Measurements from ENCODE around the gene ZBTB7B. TPM values are rescaled to one million over a fixed set of nuclear protein-coding genes. Genes with fewer than 3 reads are reported as not detected.
"Not testable (repeated sequence)": the region's sequence is repeated elsewhere in the genome, so short reads cannot be mapped to it uniquely, and the experiment has no call there.

The ZBTB7B gene
- polyA plus RNA-seq, 2 donors: 71.7 to 95.8 TPM

GRCh38 chr1:154982897-154983648 lies 19.5 kb upstream of the ZBTB7B start, which contains the start of gene FLAD1:
FLAD1 (plus strand) TSS chr1:154983344; CDS start chr1:154983695, 351 bp downstream.
- peaks cover 5 to 7% of the 10 kb centered on the region in 2 donors for H3K36me3 ChIP-seq (ENCODE audit: control insufficient read depth in 2 of 2, insufficient read depth in 2 of 2, low read length in 1 of 2)
- no peaks in the 10 kb centered on the region for H3K4me1 ChIP-seq (ENCODE audit: control insufficient read depth in 2 of 2, insufficient read depth in 2 of 2, low read length in 1 of 2)
- H3K4me3 ChIP-seq (ENCODE audit: low read depth in 1 of 2, low read length in 2 of 2): peak within 1 kb of the TSS; percentile 64 to 91
- 1% methylated on average over 26 of the region's 26 CpGs for WGBS, 2 donors
- no peaks in the 10 kb centered on the region for H3K9me3 ChIP-seq (ENCODE audit: control insufficient read depth in 2 of 2, insufficient read depth in 1 of 2, low read depth in 1 of 2, low read length in 1 of 2)
- peak within 1 kb of the TSS; percentile 80 to 90 for H3K27ac ChIP-seq (ENCODE audit: low read depth in 2 of 2, low read length in 1 of 2)
- H3K27me3 ChIP-seq (ENCODE audit: control insufficient read depth in 1 of 2, insufficient read depth in 2 of 2, low read length in 2 of 2): no peaks in the 10 kb centered on the region

GRCh38 chr1:154983776-154984466 lies 18.7 kb upstream of the ZBTB7B start:
- no peaks in the 10 kb centered on the region for H3K9me3 ChIP-seq (ENCODE audit: control insufficient read depth in 2 of 2, insufficient read depth in 1 of 2, low read depth in 1 of 2, low read length in 1 of 2)
- WGBS, 2 donors: 9 to 10% methylated on average over 17 of the region's 17 CpGs
- peak overlapping the region; percentile 80 to 82 for H3K27ac ChIP-seq (ENCODE audit: low read depth in 2 of 2, low read length in 1 of 2)
- peak overlapping the region; percentile 64 to 91 for H3K4me3 ChIP-seq (ENCODE audit: low read depth in 1 of 2, low read length in 2 of 2)
- H3K27me3 ChIP-seq (ENCODE audit: control insufficient read depth in 1 of 2, insufficient read depth in 2 of 2, low read length in 2 of 2): no peaks in the 10 kb centered on the region
- peaks cover 0 to 2% of the 10 kb centered on the region in 2 donors for H3K4me1 ChIP-seq (ENCODE audit: control insufficient read depth in 2 of 2, insufficient read depth in 2 of 2, low read length in 1 of 2)
- peaks cover 4 to 13% of the 10 kb centered on the region in 2 donors for H3K36me3 ChIP-seq (ENCODE audit: control insufficient read depth in 2 of 2, insufficient read depth in 2 of 2, low read length in 1 of 2)

- not testable (repeated sequence) for H3K4me3 ChIP-seq (ENCODE audit: low read depth in 1 of 2, low read length in 2 of 2); H3K4me1 ChIP-seq (ENCODE audit: control insufficient read depth in 2 of 2, insufficient read depth in 2 of 2, low read length in 1 of 2)
- WGBS, 2 donors: 85 to 90% methylated on average over 4 of the region's 4 CpGs
Measured at GRCh38 chr1:154986736-154987135, 15.9 kb upstream of the ZBTB7B start.

GRCh38 chr1:154987326-154987725 lies 15.3 kb upstream of the ZBTB7B start:
- WGBS, 2 donors: 70 to 71% methylated on average over 6 of the region's 6 CpGs

More at GRCh38 chr1:154986736-154987135, 15.9 kb upstream of the ZBTB7B start:
- not testable (repeated sequence) for H3K27me3 ChIP-seq (ENCODE audit: control insufficient read depth in 1 of 2, insufficient read depth in 2 of 2, low read length in 2 of 2); H3K27ac ChIP-seq (ENCODE audit: low read depth in 2 of 2, low read length in 1 of 2); H3K9me3 ChIP-seq (ENCODE audit: control insufficient read depth in 2 of 2, insufficient read depth in 1 of 2, low read depth in 1 of 2, low read length in 1 of 2)
- H3K36me3 ChIP-seq (ENCODE audit: control insufficient read depth in 2 of 2, insufficient read depth in 2 of 2, low read length in 1 of 2): peaks cover 8 to 28% of the 10 kb centered on the region in 2 donors

GRCh38 chr1:154988058-154988954 lies 14.3 kb upstream of the ZBTB7B start:
- WGBS, 2 donors: 84 to 86% methylated on average over 17 of the region's 17 CpGs
- Histone ChIP-seq H3K4me1 (ENCODE audit: control insufficient read depth in 2 of 2, insufficient read depth in 2 of 2, low read length in 1 of 2) (peaks cover 2% of the 10 kb centered on the region in 2 donors), H3K4me3 (ENCODE audit: low read depth in 1 of 2, low read length in 2 of 2) (no peak overlapping the region), H3K27me3 (ENCODE audit: control insufficient read depth in 1 of 2, insufficient read depth in 2 of 2, low read length in 2 of 2) (no peaks in the 10 kb centered on the region), H3K27ac (ENCODE audit: low read depth in 2 of 2, low read length in 1 of 2) (no peak overlapping the region), H3K36me3 (ENCODE audit: control insufficient read depth in 2 of 2, insufficient read depth in 2 of 2, low read length in 1 of 2) (peaks cover 8 to 28% of the 10 kb centered on the region in 2 donors), H3K9me3 (ENCODE audit: control insufficient read depth in 2 of 2, insufficient read depth in 1 of 2, low read depth in 1 of 2, low read length in 1 of 2) (no peaks in the 10 kb centered on the region)

More at GRCh38 chr1:154987326-154987725, 15.3 kb upstream of the ZBTB7B start:
- H3K4me1 ChIP-seq (ENCODE audit: control insufficient read depth in 2 of 2, insufficient read depth in 2 of 2, low read length in 1 of 2): peaks cover 2% of the 10 kb centered on the region in 2 donors
- H3K9me3 ChIP-seq (ENCODE audit: control insufficient read depth in 2 of 2, insufficient read depth in 1 of 2, low read depth in 1 of 2, low read length in 1 of 2): no peaks in the 10 kb centered on the region
- H3K36me3 ChIP-seq (ENCODE audit: control insufficient read depth in 2 of 2, insufficient read depth in 2 of 2, low read length in 1 of 2): peaks cover 8 to 28% of the 10 kb centered on the region in 2 donors
- no peak overlapping the region for H3K4me3 ChIP-seq (ENCODE audit: low read depth in 1 of 2, low read length in 2 of 2)
- H3K27me3 ChIP-seq (ENCODE audit: control insufficient read depth in 1 of 2, insufficient read depth in 2 of 2, low read length in 2 of 2): no peaks in the 10 kb centered on the region
- no peak overlapping the region for H3K27ac ChIP-seq (ENCODE audit: low read depth in 2 of 2, low read length in 1 of 2)

GRCh38 chr1:154989195-154989860 lies 13.3 kb upstream of the ZBTB7B start:
- H3K36me3 ChIP-seq (ENCODE audit: control insufficient read depth in 2 of 2, insufficient read depth in 2 of 2, low read length in 1 of 2): peaks cover 8 to 28% of the 10 kb centered on the region in 2 donors
- 84 to 90% methylated on average over 3 of the region's 3 CpGs for WGBS, 2 donors

GRCh38 chr1:154990276-154990675 lies 12.3 kb upstream of the ZBTB7B start:
- H3K4me3 ChIP-seq (ENCODE audit: low read depth in 1 of 2, low read length in 2 of 2): no peak overlapping the region

More at GRCh38 chr1:154989195-154989860, 13.3 kb upstream of the ZBTB7B start:
- Histone ChIP-seq H3K27me3 (ENCODE audit: control insufficient read depth in 1 of 2, insufficient read depth in 2 of 2, low read length in 2 of 2) (no peaks in the 10 kb centered on the region), H3K27ac (ENCODE audit: low read depth in 2 of 2, low read length in 1 of 2) (no peak overlapping the region), H3K4me1 (ENCODE audit: control insufficient read depth in 2 of 2, insufficient read depth in 2 of 2, low read length in 1 of 2) (peaks cover 2% of the 10 kb centered on the region in 2 donors), H3K9me3 (ENCODE audit: control insufficient read depth in 2 of 2, insufficient read depth in 1 of 2, low read depth in 1 of 2, low read length in 1 of 2) (no peaks in the 10 kb centered on the region), H3K4me3 (ENCODE audit: low read depth in 1 of 2, low read length in 2 of 2) (no peak overlapping the region)

GRCh38 chr1:154992721-154993571 lies 9.7 kb upstream of the ZBTB7B start:
- H3K4me1 ChIP-seq (ENCODE audit: control insufficient read depth in 2 of 2, insufficient read depth in 2 of 2, low read length in 1 of 2): peaks cover 2% of the 10 kb centered on the region in 2 donors
- no peak overlapping the region for H3K4me3 ChIP-seq (ENCODE audit: low read depth in 1 of 2, low read length in 2 of 2)
- 82 to 84% methylated on average over 14 of the region's 14 CpGs for WGBS, 2 donors
- H3K9me3 ChIP-seq (ENCODE audit: control insufficient read depth in 2 of 2, insufficient read depth in 1 of 2, low read depth in 1 of 2, low read length in 1 of 2): no peaks in the 10 kb centered on the region
- H3K36me3 ChIP-seq (ENCODE audit: control insufficient read depth in 2 of 2, insufficient read depth in 2 of 2, low read length in 1 of 2): peaks cover 8 to 23% of the 10 kb centered on the region in 2 donors
- H3K27me3 ChIP-seq (ENCODE audit: control insufficient read depth in 1 of 2, insufficient read depth in 2 of 2, low read length in 2 of 2): no peaks in the 10 kb centered on the region
- H3K27ac ChIP-seq (ENCODE audit: low read depth in 2 of 2, low read length in 1 of 2): no peak overlapping the region

More at GRCh38 chr1:154990276-154990675, 12.3 kb upstream of the ZBTB7B start:
- H3K27ac ChIP-seq (ENCODE audit: low read depth in 2 of 2, low read length in 1 of 2): no peak overlapping the region
- H3K9me3 ChIP-seq (ENCODE audit: control insufficient read depth in 2 of 2, insufficient read depth in 1 of 2, low read depth in 1 of 2, low read length in 1 of 2): no peaks in the 10 kb centered on the region
- H3K4me1 ChIP-seq (ENCODE audit: control insufficient read depth in 2 of 2, insufficient read depth in 2 of 2, low read length in 1 of 2): peaks cover 2% of the 10 kb centered on the region in 2 donors
- H3K36me3 ChIP-seq (ENCODE audit: control insufficient read depth in 2 of 2, insufficient read depth in 2 of 2, low read length in 1 of 2): peaks cover 8 to 28% of the 10 kb centered on the region in 2 donors
- WGBS, 2 donors: 91 to 92% methylated on average over 8 of the region's 8 CpGs
- no peaks in the 10 kb centered on the region for H3K27me3 ChIP-seq (ENCODE audit: control insufficient read depth in 1 of 2, insufficient read depth in 2 of 2, low read length in 2 of 2)
